ENCODE results near the gene NOXA1.

The NOXA1 gene

DNA sequence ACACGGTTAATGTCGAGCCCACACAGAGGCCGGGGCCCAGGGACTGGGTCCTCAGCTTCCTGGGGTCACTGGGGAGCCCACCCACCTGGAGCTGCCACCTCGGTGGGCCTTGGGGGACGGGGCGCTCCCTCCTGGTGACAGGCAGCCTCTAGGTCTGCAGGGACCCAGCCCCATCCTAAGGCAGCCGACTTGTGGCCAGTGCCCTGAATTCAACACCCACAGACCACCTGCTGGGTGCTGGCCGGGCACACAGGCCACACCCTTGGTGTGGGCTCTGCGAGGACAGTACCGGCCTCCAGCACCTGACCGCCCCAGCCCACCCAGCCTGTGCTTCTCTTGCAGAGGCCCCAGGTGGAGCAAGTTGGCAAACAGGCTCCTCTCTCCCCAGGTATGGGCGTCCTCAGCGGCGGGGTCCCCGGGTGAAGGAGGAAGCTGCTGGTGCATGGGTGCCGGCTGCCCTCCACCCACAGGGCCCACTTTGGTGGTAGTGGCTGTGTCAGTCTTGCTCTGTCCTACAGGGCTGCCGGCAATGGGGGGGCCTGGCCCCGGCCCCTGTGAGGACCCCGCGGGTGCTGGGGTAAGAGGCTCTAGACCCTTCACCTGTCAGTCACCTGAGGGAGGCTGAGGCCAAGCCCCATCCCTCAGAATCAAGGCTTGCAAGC lies 9.6 kb downstream of the NOXA1 start:
- TF ChIP-seq, protein P1, sequence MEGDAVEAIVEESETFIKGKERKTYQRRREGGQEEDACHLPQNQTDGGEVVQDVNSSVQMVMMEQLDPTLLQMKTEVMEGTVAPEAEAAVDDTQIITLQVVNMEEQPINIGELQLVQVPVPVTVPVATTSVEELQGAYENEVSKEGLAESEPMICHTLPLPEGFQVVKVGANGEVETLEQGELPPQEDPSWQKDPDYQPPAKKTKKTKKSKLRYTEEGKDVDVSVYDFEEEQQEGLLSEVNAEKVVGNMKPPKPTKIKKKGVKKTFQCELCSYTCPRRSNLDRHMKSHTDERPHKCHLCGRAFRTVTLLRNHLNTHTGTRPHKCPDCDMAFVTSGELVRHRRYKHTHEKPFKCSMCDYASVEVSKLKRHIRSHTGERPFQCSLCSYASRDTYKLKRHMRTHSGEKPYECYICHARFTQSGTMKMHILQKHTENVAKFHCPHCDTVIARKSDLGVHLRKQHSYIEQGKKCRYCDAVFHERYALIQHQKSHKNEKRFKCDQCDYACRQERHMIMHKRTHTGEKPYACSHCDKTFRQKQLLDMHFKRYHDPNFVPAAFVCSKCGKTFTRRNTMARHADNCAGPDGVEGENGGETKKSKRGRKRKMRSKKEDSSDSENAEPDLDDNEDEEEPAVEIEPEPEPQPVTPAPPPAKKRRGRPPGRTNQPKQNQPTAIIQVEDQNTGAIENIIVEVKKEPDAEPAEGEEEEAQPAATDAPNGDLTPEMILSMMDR (IDR thresholded peaks at IDR 0.05; ENCODE audit: extremely low read depth, insufficient read depth, missing control alignments), result no peak
- DNase-seq (ENCODE audit: low spot score), result no peak
- in situ Hi-C loops (cut with MboI; ENCODE audit: low pct_unique_long_range_greater_than_20kb, low sequenced_read_pairs, unreplicated experiment), result no loop called here

DNA sequence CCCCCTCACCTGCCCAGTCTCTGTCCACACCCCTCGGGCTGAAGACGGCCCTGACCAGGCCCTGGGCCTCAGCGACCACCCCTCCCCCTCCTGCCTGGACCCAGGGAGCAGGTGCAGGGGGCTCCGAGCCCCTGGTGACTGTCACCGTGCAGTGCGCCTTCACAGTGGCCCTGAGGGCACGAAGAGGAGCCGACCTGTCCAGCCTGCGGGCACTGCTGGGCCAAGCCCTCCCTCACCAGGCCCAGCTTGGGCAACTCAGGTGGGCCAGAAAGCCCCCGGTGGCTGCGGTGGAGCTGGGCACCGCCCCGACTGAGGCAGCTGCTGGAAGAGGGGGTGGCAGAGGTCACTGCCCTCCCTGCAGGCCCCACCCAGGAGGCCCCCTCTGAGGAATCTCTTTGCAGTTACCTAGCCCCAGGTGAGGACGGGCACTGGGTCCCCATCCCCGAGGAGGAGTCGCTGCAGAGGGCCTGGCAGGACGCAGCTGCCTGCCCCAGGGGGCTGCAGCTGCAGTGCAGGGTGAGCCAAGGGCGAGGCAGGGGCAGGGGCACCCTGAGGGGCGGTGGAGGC lies 10.2 kb downstream of the NOXA1 start:
- in situ Hi-C loops (cut with MboI; ENCODE audit: low pct_unique_long_range_greater_than_20kb, low sequenced_read_pairs, unreplicated experiment), result no loop called here
- TF ChIP-seq, protein P1 (IDR thresholded peaks at IDR 0.05; ENCODE audit: extremely low read depth, insufficient read depth, missing control alignments), result no peak
- no peak for DNase-seq (ENCODE audit: low spot score)

DNA sequence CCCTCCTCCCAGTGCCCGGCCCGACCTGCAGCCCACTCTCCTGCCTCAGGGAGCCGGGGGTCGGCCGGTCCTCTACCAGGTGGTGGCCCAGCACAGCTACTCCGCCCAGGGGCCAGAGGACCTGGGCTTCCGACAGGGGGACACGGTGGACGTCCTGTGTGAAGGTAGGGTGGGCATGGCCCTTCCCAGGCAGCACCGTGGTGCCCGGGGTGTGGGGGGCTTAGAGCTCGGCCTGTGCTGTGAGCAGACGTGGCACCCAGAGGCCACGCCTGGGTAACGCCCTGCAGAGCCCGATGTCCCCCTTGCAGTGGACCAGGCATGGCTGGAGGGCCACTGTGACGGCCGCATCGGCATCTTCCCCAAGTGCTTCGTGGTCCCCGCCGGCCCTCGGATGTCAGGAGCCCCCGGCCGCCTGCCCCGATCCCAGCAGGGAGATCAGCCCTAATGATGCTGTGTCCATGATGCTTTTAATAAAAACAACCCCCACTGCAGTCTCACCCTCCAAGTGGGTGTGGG lies 10.8 kb downstream of the NOXA1 start:
- in situ Hi-C loops (cut with MboI; ENCODE audit: low pct_unique_long_range_greater_than_20kb, low sequenced_read_pairs, unreplicated experiment), result no loop called here
- DNase-seq (ENCODE audit: low spot score), result no peak
- TF ChIP-seq, protein P1 (IDR thresholded peaks at IDR 0.05; ENCODE audit: extremely low read depth, insufficient read depth, missing control alignments), result no peak

DNA sequence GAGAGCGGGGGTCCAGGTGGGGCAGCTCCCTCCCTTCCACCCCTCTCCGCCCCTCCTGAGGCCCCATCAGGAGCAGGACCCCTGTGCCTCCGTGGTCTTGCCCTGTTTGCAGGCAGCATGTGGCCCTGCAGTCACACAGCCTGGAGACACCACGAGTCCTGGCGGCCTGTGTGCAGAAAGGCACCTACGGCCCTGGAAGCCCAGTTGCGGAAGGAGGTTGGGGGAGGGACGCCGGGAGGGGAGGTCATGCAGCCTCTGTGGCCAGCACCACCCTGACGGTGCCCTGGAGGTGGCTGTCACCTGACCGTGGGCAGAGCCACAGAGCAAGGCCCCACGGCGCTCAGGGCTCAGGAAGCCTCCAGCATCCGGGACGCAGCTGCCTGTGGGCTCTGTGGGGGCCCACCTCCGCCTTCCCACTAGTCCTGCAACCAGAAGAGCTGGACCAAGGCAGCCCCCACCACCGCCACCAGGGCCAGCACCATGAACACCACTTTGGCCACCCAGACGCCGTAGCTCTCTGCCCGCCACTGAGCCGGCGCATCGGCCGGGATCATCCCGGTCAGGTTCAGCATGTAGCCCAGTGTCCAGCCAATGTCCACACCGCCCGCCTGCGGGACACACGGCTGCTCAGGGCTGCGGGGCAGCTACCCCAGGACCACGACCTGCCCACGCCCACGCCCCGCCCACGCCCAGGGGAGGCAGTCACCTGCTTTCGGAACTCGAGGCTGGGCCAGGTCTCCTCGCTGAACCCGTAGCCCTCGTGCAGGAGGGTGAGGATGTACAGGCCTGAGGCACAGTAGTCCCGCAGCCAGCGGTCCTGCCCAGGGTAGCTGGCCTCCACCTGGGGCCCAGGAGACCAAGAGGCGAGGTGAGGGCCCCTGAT lies 11.5 kb downstream of the NOXA1 start:
- in situ Hi-C loops (cut with MboI; ENCODE audit: low pct_unique_long_range_greater_than_20kb, low sequenced_read_pairs, unreplicated experiment), result no loop called here
- DNase-seq (ENCODE audit: low spot score), result no peak
- TF ChIP-seq, protein P1 (IDR thresholded peaks at IDR 0.05; ENCODE audit: extremely low read depth, insufficient read depth, missing control alignments), result no peak

DNA sequence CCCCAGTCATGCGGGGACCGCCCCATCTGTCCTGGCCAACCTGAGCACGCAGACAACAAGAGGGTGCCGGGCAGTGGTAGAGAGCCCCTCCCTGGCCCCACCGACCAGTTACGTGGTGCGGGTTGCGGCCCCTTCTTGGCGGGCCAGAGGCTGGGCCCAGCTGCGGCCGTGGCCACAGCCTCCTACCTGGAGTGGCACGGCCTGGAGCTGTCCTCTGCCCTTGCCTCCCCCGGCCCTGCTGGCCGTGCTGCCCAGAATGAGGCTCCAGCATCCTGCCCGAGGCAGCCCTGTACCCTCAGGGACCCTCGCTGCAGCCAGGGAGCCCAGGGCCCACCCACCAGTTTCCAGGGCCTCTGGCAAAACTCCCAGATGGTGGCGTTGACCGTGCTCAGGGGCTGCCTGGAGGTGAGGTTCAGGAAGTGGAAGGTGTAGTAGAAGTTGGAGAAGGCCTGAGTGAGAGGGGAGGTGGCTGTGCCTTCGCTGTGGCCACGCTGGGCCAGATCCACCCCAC lies 12.2 kb downstream of the NOXA1 start:
- in situ Hi-C loops (cut with MboI; ENCODE audit: low pct_unique_long_range_greater_than_20kb, low sequenced_read_pairs, unreplicated experiment), result no loop called here
- no peak for DNase-seq (ENCODE audit: low spot score)
- TF ChIP-seq, protein P1 (IDR thresholded peaks at IDR 0.05; ENCODE audit: extremely low read depth, insufficient read depth, missing control alignments), result no peak

DNA sequence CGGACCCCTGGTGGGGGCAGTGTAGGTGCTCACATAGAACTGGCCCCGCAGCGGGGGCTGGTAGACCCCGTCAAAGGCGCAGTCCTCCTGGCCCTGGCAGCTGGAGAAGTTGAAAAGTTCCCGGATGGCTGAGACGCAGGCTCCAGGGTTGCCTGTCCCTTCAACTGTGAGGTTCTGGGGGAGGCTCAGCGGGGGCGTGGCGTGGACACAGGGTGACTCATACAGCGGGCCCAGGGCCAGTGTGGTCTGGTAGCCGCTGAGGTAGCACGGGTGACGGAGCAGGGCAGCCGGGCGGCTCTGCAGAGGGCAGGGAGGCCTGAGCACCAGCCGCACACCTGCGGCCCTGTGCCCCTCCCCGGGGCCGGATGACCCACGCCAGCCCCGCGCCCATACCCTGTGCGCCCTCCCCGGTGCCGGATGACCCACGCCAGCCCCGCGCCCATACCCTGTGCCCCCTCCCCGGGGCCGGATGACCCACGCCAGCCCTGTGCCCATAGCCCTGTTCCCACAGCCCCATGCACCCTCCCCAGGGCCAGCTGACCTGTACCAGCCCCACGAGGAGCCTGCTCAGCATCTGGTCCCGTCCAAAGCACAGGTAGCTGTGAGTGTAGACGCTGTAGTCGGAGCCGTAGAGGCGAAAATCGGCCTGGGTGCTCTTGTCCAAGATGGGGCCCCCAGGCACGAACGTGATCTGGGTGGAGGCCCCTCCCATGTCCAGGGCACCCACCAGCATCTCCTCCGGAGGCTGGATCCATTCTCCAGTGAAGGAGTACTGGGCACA lies 13.0 kb downstream of the NOXA1 start:
- no peak for DNase-seq (ENCODE audit: low spot score)
- TF ChIP-seq, protein P1 (IDR thresholded peaks at IDR 0.05; ENCODE audit: extremely low read depth, insufficient read depth, missing control alignments), result no peak
- in situ Hi-C loops (cut with MboI; ENCODE audit: low pct_unique_long_range_greater_than_20kb, low sequenced_read_pairs, unreplicated experiment), result no loop called here

Measured in GM13977 (cell line).